H1 (cell line): ENCODE measurements around the gene WDR76. TPM values are rescaled to one million over a fixed set of nuclear protein-coding genes. Genes with fewer than 3 reads are reported as not detected.

Experiments
- CTCF ChIA-PET: fragments of 300-600 bp; sonication (Branson Sonifier 250); formaldehyde crosslinking; loops from one replicate; lab custom pipeline; 2021; ENCODE audit not compliant: partially characterized antibody; lab: Charles Lee
- POLR2A ChIA-PET: fragments of 300-600 bp; sonication (Branson Sonifier 250); formaldehyde crosslinking; loops from one replicate; lab custom pipeline; 2021; ENCODE audit warnings: inconsistent platforms; ENCODE audit not compliant: partially characterized antibody; lab: Charles Lee
- DNase-seq, 2 experiments: peaks; one replicate each; pipeline versions ENCODE4 v3.0.0 to v3.0.0-alpha.2; 2010 to 2022; ENCODE audit warnings: low spot score in 2 of 2, low read depth in 1 of 2, mixed read lengths in 1 of 2
- FAIRE-seq: peaks from 2 replicates; lab custom pipeline; 2011; peaks lifted over from hg19 to GRCh38; lab: Jason Lieb, UNC
- H2AFZ ChIP-seq: 2 replicates; pipeline ENCODE4 v1.8.1; 2012; ENCODE audit warnings: low read length, inconsistent platforms
- H2AK5ac ChIP-seq: 2 replicates; pipeline ENCODE4 v1.6.1; 2013; ENCODE audit warnings: low read depth, low read length
- H2BK120ac ChIP-seq: replicated peaks from 2 replicates; pipeline ENCODE3; 2013; ENCODE audit warnings: low read depth, low read length, inconsistent platforms
- H2BK12ac ChIP-seq: 2 replicates; pipeline ENCODE4 v1.6.1; 2013; ENCODE audit warnings: low read depth, low read length
- H2BK15ac ChIP-seq: 2 replicates; pipeline ENCODE4 v1.6.1; 2013; ENCODE audit warnings: low read length
- H2BK20ac ChIP-seq: 2 replicates; pipeline ENCODE4 v1.6.1; 2013; ENCODE audit warnings: low read length
- H2BK5ac ChIP-seq: 2 replicates; pipeline ENCODE4 v1.6.1; 2013; ENCODE audit warnings: low read depth, low read length
- H3K14ac ChIP-seq: 2 replicates; pipeline ENCODE4 v1.6.1; 2013; ENCODE audit warnings: inconsistent platforms; ENCODE audit not compliant: insufficient read length
- H3K18ac ChIP-seq: 2 replicates; pipeline ENCODE4 v1.6.1; 2013; ENCODE audit warnings: low read length; ENCODE audit errors: extremely low read depth
- H3K23ac ChIP-seq: 2 replicates; pipeline ENCODE4 v1.6.1; 2013; ENCODE audit warnings: inconsistent platforms; ENCODE audit not compliant: insufficient read length
- H3K23me2 ChIP-seq: 2 replicates; pipeline ENCODE4 v1.6.1; 2013; ENCODE audit warnings: low read depth, low read length
- H3K27ac ChIP-seq: 2 replicates; pipeline ENCODE4 v1.6.1; 2011; ENCODE audit warnings: low read depth, low read length, inconsistent platforms
- H3K27me3 ChIP-seq, 4 experiments: replicated peaks in 1 of 4; 1 replicate in 1 of 4; 2 replicates in 3 of 4; pipeline versions ENCODE4 v1.6.1 to v1.8.1; 2011 to 2013; ENCODE audit warnings: low read length in 3 of 4, mild to moderate bottlenecking in 3 of 4, inconsistent platforms in 2 of 4, mixed read lengths in 2 of 4, moderate library complexity in 1 of 4; ENCODE audit not compliant: control insufficient read depth in 3 of 4, insufficient read depth in 3 of 4; ENCODE audit errors: extremely low read depth in 1 of 4
- H3K36me3 ChIP-seq, 4 experiments: 2 replicates each; pipeline versions ENCODE4 v1.6.1 to v1.8.1; 2011 to 2013; ENCODE audit warnings: mild to moderate bottlenecking in 4 of 4, low read length in 3 of 4, moderate library complexity in 2 of 4, control low read depth in 1 of 4, inconsistent platforms in 1 of 4; ENCODE audit not compliant: insufficient read depth in 4 of 4, control insufficient read depth in 2 of 4
- H3K4ac ChIP-seq: replicated peaks from 2 replicates; pipeline ENCODE3; 2013; ENCODE audit warnings: low read length, low read depth, mixed read lengths, inconsistent platforms; ENCODE audit not compliant: insufficient read length
- H3K4me1 ChIP-seq, 4 experiments: replicated peaks in 1 of 4; 1 replicate in 1 of 4; 2 replicates in 3 of 4; pipeline versions ENCODE4 v1.6.1 to v1.8.1; 2011 to 2013; ENCODE audit warnings: low read length in 3 of 4, inconsistent platforms in 2 of 4, mixed read lengths in 1 of 4; ENCODE audit not compliant: insufficient read depth in 4 of 4, control insufficient read depth in 3 of 4
- H3K4me2 ChIP-seq, 2 experiments: 2 replicates each; pipeline versions ENCODE4 v1.6.1 to v1.8.1; 2011 to 2013; ENCODE audit warnings: low read depth in 2 of 2, low read length in 2 of 2, control low read depth in 1 of 2, inconsistent platforms in 1 of 2, mild to moderate bottlenecking in 1 of 2; ENCODE audit not compliant: insufficient read depth in 1 of 2
- H3K4me3 ChIP-seq, 4 experiments: fragments of 200-600, 300-600 bp in 1 of 4; sonication (generic), shearing (Covaris generic), sonication (Bioruptor Twin) in 1 of 4; 2 replicates each; pipeline versions ENCODE4 v1.5.1 to v1.8.1; 2011 to 2016; ENCODE audit warnings: low read length in 4 of 4, low read depth in 3 of 4, control low read depth in 2 of 4, inconsistent platforms in 2 of 4, mild to moderate bottlenecking in 2 of 4, mixed read lengths in 1 of 4, moderate library complexity in 1 of 4; ENCODE audit not compliant: insufficient read depth in 2 of 4; ENCODE audit errors: extremely low read depth in 1 of 4
- H3K56ac ChIP-seq: replicated peaks from 2 replicates; pipeline ENCODE3; 2013; ENCODE audit warnings: low read depth, mild to moderate bottlenecking, mixed read lengths, low read length, inconsistent platforms; ENCODE audit not compliant: insufficient read length
- H3K79me1 ChIP-seq: 2 replicates; pipeline ENCODE4 v1.6.1; 2013; ENCODE audit warnings: low read depth, low read length, control low read depth
- H3K79me2 ChIP-seq, 2 experiments: 2 replicates each; pipeline versions ENCODE4 v1.6.1 to v1.8.1; 2012 to 2013; ENCODE audit warnings: low read length in 2 of 2, mild to moderate bottlenecking in 2 of 2, inconsistent platforms in 1 of 2; ENCODE audit not compliant: insufficient read depth in 2 of 2, control insufficient read depth in 1 of 2
- H3K9ac ChIP-seq, 4 experiments: replicated peaks in 1 of 4; 1 replicate in 1 of 4; 2 replicates in 3 of 4; pipeline versions ENCODE4 v1.6.1 to v1.8.1; 2011 to 2013; ENCODE audit warnings: low read depth in 3 of 4, low read length in 3 of 4, control low read depth in 2 of 4, mild to moderate bottlenecking in 2 of 4, moderate library complexity in 2 of 4, inconsistent platforms in 1 of 4; ENCODE audit errors: extremely low read depth in 1 of 4
- H3K9me3 ChIP-seq, 2 experiments: 2 replicates each; pipeline versions ENCODE4 v1.6.1 to v1.8.1; 2012 to 2013; ENCODE audit warnings: mild to moderate bottlenecking in 2 of 2, moderate library complexity in 2 of 2, control low read depth in 1 of 2, inconsistent platforms in 1 of 2, low read depth in 1 of 2, low read length in 1 of 2, mixed read lengths in 1 of 2; ENCODE audit not compliant: insufficient read depth in 2 of 2
- H4K20me1 ChIP-seq, 2 experiments: replicated peaks in 1 of 2; 2 replicates each; pipeline versions ENCODE3 to v1.8.1; 2011 to 2013; ENCODE audit warnings: inconsistent platforms in 2 of 2, low read length in 2 of 2, mild to moderate bottlenecking in 1 of 2; ENCODE audit not compliant: insufficient read depth in 2 of 2, control insufficient read depth in 1 of 2
- H4K5ac ChIP-seq: 2 replicates; pipeline ENCODE4 v1.6.1; 2013; ENCODE audit warnings: low read length, low read depth, mixed read lengths, inconsistent platforms; ENCODE audit not compliant: insufficient read length
- H4K8ac ChIP-seq: 2 replicates; pipeline ENCODE4 v1.8.0; 2013; ENCODE audit warnings: mild to moderate bottlenecking, moderate library complexity, low read length, inconsistent platforms; ENCODE audit not compliant: insufficient read depth; ENCODE audit errors: extremely low read depth
- H4K91ac ChIP-seq: replicated peaks from 2 replicates; pipeline ENCODE3; 2013; ENCODE audit warnings: low read length, mixed read lengths, inconsistent platforms; ENCODE audit not compliant: insufficient read length
- CBX5 ChIP-seq: fragments of 300-800, 300-1000 bp; sonication (generic); IDR thresholded peaks from 2 replicates; pipeline ENCODE4 v1.7.1; 2016; ENCODE audit warnings: antibody characterized with exemption, low read length, low read depth
- E2F6 ChIP-seq: IDR thresholded peaks from 2 replicates; pipeline ENCODE4 v1.6.1; 2012; ENCODE audit warnings: inconsistent platforms
- HDAC6 ChIP-seq: IDR thresholded peaks from one replicate; pipeline ENCODE4 v1.7.1; 2012; ENCODE audit warnings: low read depth, mild to moderate bottlenecking, inconsistent platforms, low read length, moderate library complexity
- MAFK ChIP-seq: IDR thresholded peaks from 2 replicates; pipeline ENCODE4 v1.6.1; 2012; ENCODE audit warnings: low read depth, mild to moderate bottlenecking, improper control_type of control experiment, low read length
- POLR2AphosphoS5 ChIP-seq: IDR thresholded peaks from 2 replicates; pipeline ENCODE4 v1.6.1; 2011; ENCODE audit warnings: low read depth, low read length
- SP4 ChIP-seq: IDR thresholded peaks from 2 replicates; pipeline ENCODE4 v1.6.1; 2012; ENCODE audit warnings: low read length, inconsistent platforms
- SRF ChIP-seq: IDR thresholded peaks from 2 replicates; pipeline ENCODE4 v1.6.1; 2011; ENCODE audit warnings: mild to moderate bottlenecking, low read depth, low read length, moderate library complexity
- WGBS, 2 experiments: shearing (Covaris generic) in 1 of 2; methylation state at CpG; one replicate each; pipeline versions ENCODE4 v1.1.6 to v1.1.7; 2013 to 2015; ENCODE audit warnings: low lambda C conversion rate in 2 of 2, mixed read lengths in 2 of 2, inconsistent platforms in 1 of 2, low coverage in 1 of 2, missing lambda C conversion rate in 1 of 2; ENCODE audit not compliant: insufficient replicate concordance in 2 of 2, insufficient coverage in 1 of 2, insufficient read length in 1 of 2; ENCODE audit errors: extremely low coverage in 1 of 2, missing lambda C conversion rate in 1 of 2; 5-methylcytosine and 5-hydroxymethylcytosine counted together
- polyA plus RNA-seq, 7 experiments: library from polyadenylated mRNA; depleted of rRNA in 3 of 7; stranded (reverse) in 5 of 7; unstranded in 2 of 7; fragments of >200 nt in 5 of 7; fragments of 200-250 nt in 2 of 7; gene quantifications; 1 replicate in 5 of 7; 2 replicates in 1 of 7; 4 replicates in 1 of 7; pipeline versions ENCODE4 v1.2.1 to v1.2.3, GENCODE V29; 2011 to 2013; ENCODE audit warnings: missing spikeins in 2 of 7, mixed read lengths in 2 of 7
- total RNA-seq: library from RNA; stranded (reverse); fragmentation: NEBNext Ultra II Directional; extraction: Animal tissue kit (Norgen Biotek cat#: 25700); gene quantifications from 2 replicates; pipeline ENCODE4 v1.2.1, GENCODE V29; 2021

Gene WDR76
- total and polyA plus RNA-seq, 2 of the 8 experiments (the other 6 are each of a cell fraction or from before 2014, with no cell fraction given), result 4.1 to 18.9 TPM

- H3K79me1 ChIP-seq, result peaks cover 6% of the 10 kb centered on the region; the same call in 1 of the 2 replicates
- no peak overlapping the region for H3K4ac ChIP-seq
- no peaks in the 10 kb centered on the region for H3K9me3 ChIP-seq
- FAIRE-seq (no peak), DNase-seq (no peak)
- H3K36me3 ChIP-seq, result peaks cover 13 to 60% (median 18%) of the 10 kb centered on the region in 4 experiments
- no peak overlapping the region for H3K14ac ChIP-seq
- H3K23ac ChIP-seq, result no peak overlapping the region
- H4K20me1 ChIP-seq, result peaks cover 0 to 10% of the 10 kb centered on the region in 2 experiments
- H4K5ac ChIP-seq, result peak overlapping the region; percentile 41
- H2BK12ac ChIP-seq, result peak overlapping the region; percentile 71; the same call in 1 of the 2 replicates
- H3K4me2 ChIP-seq, result no peak overlapping the region; a peak in 2 of 4 replicates
- H2AFZ ChIP-seq, result no peak overlapping the region
- H4K91ac ChIP-seq, result no peak overlapping the region
- ChIA-PET POLR2A (interaction anchor here (1.2 to 8.9 kb wide), 4 partner anchors 8 to 25 kb away, joined by 8 to 71 read pairs (median 32); partner anchors contain the start of genes ELL3 and MFAP1), CTCF (interaction anchor here (1.9 kb wide), 1 partner anchor 23 kb away, joined by 5 read pairs; the partner anchor contains the start of gene ELL3)
- H3K4me3 ChIP-seq, result 0 out of 8 replicates have a peak overlapping the region, but pooled peaks of 1 of the 4 experiments have one; percentile 11
- H2BK120ac ChIP-seq, result no peak overlapping the region
- H3K18ac ChIP-seq, result no peak overlapping the region
- no peak overlapping the region for H2AK5ac ChIP-seq
- H3K27me3 ChIP-seq, result no peaks in the 10 kb centered on the region
- 83% methylated on average over 16 of the region's 16 CpGs; no CpG with 5 or more reads in 1 of the 2 experiments for WGBS, 2 experiments
- H4K8ac ChIP-seq, result no peak overlapping the region; the same call in 1 of the 2 replicates
- H3K27ac ChIP-seq, result peak overlapping the region; percentile 28; the same call in 1 of the 2 replicates
- H2BK5ac ChIP-seq, result peak overlapping the region; percentile 55; the same call in 1 of the 2 replicates
- H3K56ac ChIP-seq, result no peak overlapping the region
- peaks cover 17 to 25% (median 20%) of the 10 kb centered on the region in 4 experiments for H3K4me1 ChIP-seq
- peaks cover 0 to 18% of the 10 kb centered on the region in 2 experiments; a peak in 2 of 4 replicates for H3K79me2 ChIP-seq
- peak; percentile 15; the same call in 1 of the 2 replicates for TF ChIP-seq POLR2AphosphoS5
- TF ChIP-seq MAFK, result no peak
- no peak for TF ChIP-seq E2F6
- no peak for TF ChIP-seq CBX5
- TF ChIP-seq SP4, result no peak
- no peak for TF ChIP-seq SRF
- no peak for TF ChIP-seq HDAC6
- peak overlapping the region; percentile 31 for H2BK15ac ChIP-seq
- no peaks in the 10 kb centered on the region for H3K23me2 ChIP-seq
- no peak overlapping the region for H3K9ac ChIP-seq
- H2BK20ac ChIP-seq, result peak overlapping the region; percentile 28; the same call in 1 of the 2 replicates
Observed at GRCh38 chr15:43799209-43799944, 27.4 kb upstream of the WDR76 start.
